GM12872 (cell line): ENCODE results near the gene PRKN.

Experiments used
- TF ChIP-seq, protein P1 (sequence below): IDR thresholded peaks from 3 replicates; pipeline ENCODE4 v1.5.1; 2011; ENCODE audit warnings: low read depth, mild to moderate bottlenecking, low read length, moderate library complexity; ENCODE audit not compliant: insufficient read depth

Gene PRKN

GRCh38 chr6:162260027-162260426 is 467.5 kb downstream of the PRKN start:
- TF ChIP-seq, protein P1, sequence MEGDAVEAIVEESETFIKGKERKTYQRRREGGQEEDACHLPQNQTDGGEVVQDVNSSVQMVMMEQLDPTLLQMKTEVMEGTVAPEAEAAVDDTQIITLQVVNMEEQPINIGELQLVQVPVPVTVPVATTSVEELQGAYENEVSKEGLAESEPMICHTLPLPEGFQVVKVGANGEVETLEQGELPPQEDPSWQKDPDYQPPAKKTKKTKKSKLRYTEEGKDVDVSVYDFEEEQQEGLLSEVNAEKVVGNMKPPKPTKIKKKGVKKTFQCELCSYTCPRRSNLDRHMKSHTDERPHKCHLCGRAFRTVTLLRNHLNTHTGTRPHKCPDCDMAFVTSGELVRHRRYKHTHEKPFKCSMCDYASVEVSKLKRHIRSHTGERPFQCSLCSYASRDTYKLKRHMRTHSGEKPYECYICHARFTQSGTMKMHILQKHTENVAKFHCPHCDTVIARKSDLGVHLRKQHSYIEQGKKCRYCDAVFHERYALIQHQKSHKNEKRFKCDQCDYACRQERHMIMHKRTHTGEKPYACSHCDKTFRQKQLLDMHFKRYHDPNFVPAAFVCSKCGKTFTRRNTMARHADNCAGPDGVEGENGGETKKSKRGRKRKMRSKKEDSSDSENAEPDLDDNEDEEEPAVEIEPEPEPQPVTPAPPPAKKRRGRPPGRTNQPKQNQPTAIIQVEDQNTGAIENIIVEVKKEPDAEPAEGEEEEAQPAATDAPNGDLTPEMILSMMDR, result no peak

- TF ChIP-seq, protein P1, result no peak
Observed at GRCh38 chr6:162258647-162259046, 468.9 kb downstream of the PRKN start.

- TF ChIP-seq, protein P1, result no peak
Observed at GRCh38 chr6:162256361-162256760, 471.2 kb downstream of the PRKN start.

- TF ChIP-seq, protein P1, result no peak
Observed at GRCh38 chr6:162251257-162251656, 476.3 kb downstream of the PRKN start.

GRCh38 chr6:162249907-162250642 is 477.5 kb downstream of the PRKN start:
- TF ChIP-seq, protein P1, result no peak

GRCh38 chr6:162245830-162246420 is 481.6 kb downstream of the PRKN start:
- TF ChIP-seq, protein P1, result no peak

GRCh38 chr6:162244031-162244430 is 483.5 kb downstream of the PRKN start:
- TF ChIP-seq, protein P1, result no peak
